CD8-positive, alpha-beta memory T cell (primary cell): ENCODE measurements around the gene SLC17A5. TPM values are rescaled to one million over a fixed set of nuclear protein-coding genes. Genes with fewer than 3 reads are reported as not detected.
"Not testable (repeated sequence)": the region's sequence is repeated elsewhere in the genome, so short reads cannot be mapped to it uniquely, and the experiment has no call there.

Experiments used
- CTCF ChIA-PET: fragments of 350-600 bp; sonication (Branson Sonifier 250); formaldehyde crosslinking; loops from one replicate; lab custom pipeline; 2021; ENCODE audit warnings: antibody characterized with exemption; lab: Charles Lee
- POLR2A ChIA-PET: fragments of 350-600 bp; sonication (Branson Sonifier 250); formaldehyde crosslinking; loops from one replicate; lab custom pipeline; 2021; ENCODE audit warnings: antibody characterized with exemption; lab: Charles Lee
- DNase-seq, 5 donors: peaks; one replicate each; pipeline versions ENCODE4 v3.0.0 to v3.0.0-alpha.2; 2020 to 2022; ENCODE audit warnings: mixed read lengths in 1 of 5
- H3K27ac ChIP-seq: one replicate; pipeline ENCODE4 v1.7.0; 2013; ENCODE audit warnings: low read depth, mild to moderate bottlenecking, low read length, moderate library complexity
- H3K27me3 ChIP-seq: 2 replicates; pipeline ENCODE4 v1.7.0; 2013; ENCODE audit warnings: low read length, mild to moderate bottlenecking; ENCODE audit not compliant: insufficient read depth, poor library complexity, severe bottlenecking
- H3K36me3 ChIP-seq: 2 replicates; pipeline ENCODE4 v1.7.0; 2013; ENCODE audit warnings: mild to moderate bottlenecking, low read length, moderate library complexity; ENCODE audit not compliant: insufficient read depth
- H3K4me1 ChIP-seq: 2 replicates; pipeline ENCODE4 v1.7.0; 2013; ENCODE audit warnings: mild to moderate bottlenecking, low read length, moderate library complexity; ENCODE audit not compliant: insufficient read depth
- H3K4me3 ChIP-seq: 2 replicates; pipeline ENCODE4 v1.7.0; 2013; ENCODE audit warnings: mild to moderate bottlenecking, low read length
- H3K9me3 ChIP-seq: 2 replicates; pipeline ENCODE4 v1.7.0; 2013; ENCODE audit warnings: mild to moderate bottlenecking, low read length
- H3K27ac Mint-ChIP-seq, 8 donors: one replicate each; pipeline ENCODE4 v1.8.0; 2020 to 2021; ENCODE audit warnings: mixed read lengths in 8 of 8, mild to moderate bottlenecking in 6 of 8, inconsistent platforms in 3 of 8, moderate library complexity in 3 of 8
- H3K27me3 Mint-ChIP-seq, 2 donors: one replicate each; pipeline ENCODE4 v1.8.0; 2020 to 2021; ENCODE audit warnings: mixed read lengths in 2 of 2, mild to moderate bottlenecking in 1 of 2, moderate library complexity in 1 of 2
- H3K36me3 Mint-ChIP-seq, 3 donors: one replicate each; pipeline ENCODE4 v1.8.0; 2020 to 2021; ENCODE audit warnings: mixed read lengths in 3 of 3, inconsistent platforms in 1 of 3, mild to moderate bottlenecking in 1 of 3
- H3K4me1 Mint-ChIP-seq, 3 donors: one replicate each; pipeline ENCODE4 v1.8.0; 2020 to 2021; ENCODE audit warnings: mixed read lengths in 3 of 3, inconsistent platforms in 1 of 3, mild to moderate bottlenecking in 1 of 3
- H3K4me3 Mint-ChIP-seq, 7 donors: one replicate each; pipeline ENCODE4 v1.8.0; 2020 to 2021; ENCODE audit warnings: mixed read lengths in 7 of 7, mild to moderate bottlenecking in 6 of 7, moderate library complexity in 4 of 7, inconsistent platforms in 2 of 7
- H3K9me3 Mint-ChIP-seq, 5 donors: one replicate each; pipeline ENCODE4 v1.8.0; 2020 to 2022; ENCODE audit warnings: mixed read lengths in 5 of 5, mild to moderate bottlenecking in 3 of 5, moderate library complexity in 2 of 5, inconsistent platforms in 1 of 5
- polyA plus RNA-seq: library from polyadenylated mRNA; unstranded; fragments of 300-500 nt; fragmentation: Illumina TruSeq; gene quantifications from one replicate; pipeline ENCODE4 v1.2.3, GENCODE V29; 2021
- total RNA-seq, 2 experiments: library from RNA; stranded (reverse); gene quantifications; one replicate each; pipeline ENCODE4 v1.2.3, GENCODE V29; 2021

Gene SLC17A5
- total and polyA plus RNA-seq, 3 experiments from 2014 or later, result 5.4 to 9.7 (median 5.6) TPM

GRCh38 chr6:73569121-73569520, 84.7 kb downstream of the SLC17A5 start:
- H3K9me3 Mint-ChIP-seq, result no peaks in the 10 kb centered on the region
- POLR2A ChIA-PET, result no interaction called here

GRCh38 chr6:73566954-73567591, 86.7 kb downstream of the SLC17A5 start:
- DNase-seq, result no peak
- no peaks in the 10 kb centered on the region for H3K9me3 Mint-ChIP-seq
- Histone ChIP-seq H3K4me3 (no peak overlapping the region), H3K9me3 (no peaks in the 10 kb centered on the region), H3K27me3 (no peaks in the 10 kb centered on the region), H3K36me3 (no peaks in the 10 kb centered on the region), H3K4me1 (no peaks in the 10 kb centered on the region), H3K27ac (no peak overlapping the region)
- CTCF ChIA-PET, result no interaction called here
- H3K36me3 Mint-ChIP-seq, result no peaks in the 10 kb centered on the region
- H3K4me3 Mint-ChIP-seq, result no peak overlapping the region
- POLR2A ChIA-PET, result no interaction called here
- peak overlapping the region in 1 of 8 donors; percentile 34 for H3K27ac Mint-ChIP-seq
- peaks cover 0 to 9% (median 5%) of the 10 kb centered on the region in 3 donors for H3K4me1 Mint-ChIP-seq
- H3K27me3 Mint-ChIP-seq, result no peaks in the 10 kb centered on the region

More at GRCh38 chr6:73569121-73569520, 84.7 kb downstream of the SLC17A5 start:
- Histone ChIP-seq H3K4me3 (no peak overlapping the region), H3K9me3 (no peaks in the 10 kb centered on the region), H3K27ac (no peak overlapping the region), H3K36me3 (no peaks in the 10 kb centered on the region), H3K4me1 (no peaks in the 10 kb centered on the region), H3K27me3 (no peaks in the 10 kb centered on the region)
- no peak for DNase-seq
- H3K27me3 Mint-ChIP-seq, result no peaks in the 10 kb centered on the region
- H3K36me3 Mint-ChIP-seq, result no peaks in the 10 kb centered on the region
- peaks cover 0 to 9% (median 5%) of the 10 kb centered on the region in 3 donors for H3K4me1 Mint-ChIP-seq
- H3K27ac Mint-ChIP-seq, result peak overlapping the region in 1 of 8 donors; percentile 40
- CTCF ChIA-PET, result interaction anchor here (1.2 to 1.4 kb wide), 2 partner anchors 16 to 30 kb away, joined by 3 to 5 read pairs; no protein-coding TSS in a partner anchor
- H3K4me3 Mint-ChIP-seq, result no peak overlapping the region

- H3K4me3 Mint-ChIP-seq, H3K27ac ChIP-seq, H3K36me3 ChIP-seq, H3K27me3 ChIP-seq, H3K27me3 Mint-ChIP-seq, H3K4me3 ChIP-seq, POLR2A ChIA-PET, H3K9me3 Mint-ChIP-seq, H3K4me1 ChIP-seq, H3K9me3 ChIP-seq, CTCF ChIA-PET, DNase-seq, H3K4me1 Mint-ChIP-seq, H3K27ac Mint-ChIP-seq, H3K36me3 Mint-ChIP-seq: not testable (repeated sequence)
Measured at GRCh38 chr6:73566486-73566871, 87.3 kb downstream of the SLC17A5 start.

GRCh38 chr6:73565767-73566485, 87.9 kb downstream of the SLC17A5 start:
- no peaks in the 10 kb centered on the region for H3K36me3 ChIP-seq
- DNase-seq, result no peak
- H3K27ac ChIP-seq, result no peak overlapping the region
- H3K4me3 ChIP-seq, result no peak overlapping the region
- no peaks in the 10 kb centered on the region for H3K4me1 ChIP-seq
- Mint-ChIP-seq H3K27me3 (no peaks in the 10 kb centered on the region), H3K27ac (peak overlapping the region in 2 of 8 donors; percentile 4 to 83), H3K9me3 (no peaks in the 10 kb centered on the region), H3K4me3 (no peak overlapping the region), H3K36me3 (no peaks in the 10 kb centered on the region), H3K4me1 (peaks cover 0 to under 1% (median 0%) of the 10 kb centered on the region in 3 donors)
- no peaks in the 10 kb centered on the region for H3K9me3 ChIP-seq
- H3K27me3 ChIP-seq, result no peaks in the 10 kb centered on the region
- ChIA-PET POLR2A (no interaction called here), CTCF (no interaction called here)

- H3K4me1 Mint-ChIP-seq, result peaks cover 0 to 8% (median 6%) of the 10 kb centered on the region in 3 donors
- no peak overlapping the region for H3K4me3 Mint-ChIP-seq
- H3K36me3 Mint-ChIP-seq, result no peaks in the 10 kb centered on the region
- no peak overlapping the region for H3K27ac ChIP-seq
- H3K27me3 ChIP-seq, result no peaks in the 10 kb centered on the region
- DNase-seq, result no peak
- H3K9me3 ChIP-seq, result no peaks in the 10 kb centered on the region
- no peaks in the 10 kb centered on the region for H3K27me3 Mint-ChIP-seq
- no peak overlapping the region for H3K4me3 ChIP-seq
- no peaks in the 10 kb centered on the region for H3K4me1 ChIP-seq
- H3K9me3 Mint-ChIP-seq, result no peaks in the 10 kb centered on the region
- H3K27ac Mint-ChIP-seq, result peak overlapping the region in 1 of 8 donors; percentile 15
- POLR2A ChIA-PET, result no interaction called here
- no peaks in the 10 kb centered on the region for H3K36me3 ChIP-seq
- CTCF ChIA-PET, result no interaction called here
Measured at GRCh38 chr6:73564578-73565345, 89.0 kb downstream of the SLC17A5 start.

GRCh38 chr6:73562558-73562957, 91.2 kb downstream of the SLC17A5 start:
- peak overlapping the region in 1 of 8 donors; percentile 50 for H3K27ac Mint-ChIP-seq
- no peaks in the 10 kb centered on the region for H3K4me1 ChIP-seq
- no peak overlapping the region for H3K27ac ChIP-seq
- no peak overlapping the region for H3K4me3 Mint-ChIP-seq
- no peak for DNase-seq
- H3K4me1 Mint-ChIP-seq, result peaks cover 0 to 9% (median 8%) of the 10 kb centered on the region in 3 donors
- CTCF ChIA-PET, result no interaction called here
- no peaks in the 10 kb centered on the region for H3K9me3 ChIP-seq
- H3K36me3 Mint-ChIP-seq, result no peaks in the 10 kb centered on the region
- no peaks in the 10 kb centered on the region for H3K27me3 Mint-ChIP-seq
- no peaks in the 10 kb centered on the region for H3K27me3 ChIP-seq
- H3K36me3 ChIP-seq, result no peaks in the 10 kb centered on the region
- POLR2A ChIA-PET, result no interaction called here
- no peaks in the 10 kb centered on the region for H3K9me3 Mint-ChIP-seq
- no peak overlapping the region for H3K4me3 ChIP-seq

- Mint-ChIP-seq H3K4me1 (peaks cover 0 to 9% (median 8%) of the 10 kb centered on the region in 3 donors), H3K4me3 (no peak overlapping the region), H3K27me3 (no peaks in the 10 kb centered on the region), H3K36me3 (no peaks in the 10 kb centered on the region), H3K27ac (no peak overlapping the region), H3K9me3 (no peaks in the 10 kb centered on the region)
- H3K4me3 ChIP-seq, result no peak overlapping the region
- no peak overlapping the region for H3K27ac ChIP-seq
- H3K27me3 ChIP-seq, result no peaks in the 10 kb centered on the region
- DNase-seq, result no peak
- CTCF ChIA-PET, result interaction anchor here (1.2 to 1.4 kb wide), 2 partner anchors 17 to 19 kb away, joined by 3 to 4 read pairs; no protein-coding TSS in a partner anchor
- H3K36me3 ChIP-seq, result no peaks in the 10 kb centered on the region
- H3K4me1 ChIP-seq, result no peaks in the 10 kb centered on the region
- no peaks in the 10 kb centered on the region for H3K9me3 ChIP-seq
- POLR2A ChIA-PET, result no interaction called here
Measured at GRCh38 chr6:73560853-73561407, 92.9 kb downstream of the SLC17A5 start.
